Measurements from ENCODE around the gene FAM237B.

FAM237B gene

DNA sequence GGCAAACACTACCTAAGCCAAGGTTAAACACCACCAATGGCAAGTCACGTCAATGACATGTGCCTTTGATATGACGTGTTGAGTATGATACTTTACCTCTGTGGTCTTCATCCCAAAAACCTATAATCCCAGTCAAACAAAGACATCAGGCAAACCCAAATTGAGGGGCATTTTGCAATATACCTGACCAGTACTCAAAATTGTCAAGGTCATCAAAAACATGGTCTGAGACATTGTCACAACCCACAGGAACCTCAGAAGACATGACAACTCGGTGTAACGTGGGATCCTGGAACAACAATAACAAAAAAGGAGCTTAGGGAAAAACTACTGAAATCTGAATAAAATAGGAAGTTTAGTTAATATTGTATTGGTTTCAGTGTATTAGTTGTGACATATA, 7.2 kb downstream of the FAM237B start:
- TF ChIP-seq EZH2phosphoT487 (IDR thresholded peaks at IDR 0.05; ENCODE audit: borderline replicate concordance) = no peak
- TF ChIP-seq, protein P1, sequence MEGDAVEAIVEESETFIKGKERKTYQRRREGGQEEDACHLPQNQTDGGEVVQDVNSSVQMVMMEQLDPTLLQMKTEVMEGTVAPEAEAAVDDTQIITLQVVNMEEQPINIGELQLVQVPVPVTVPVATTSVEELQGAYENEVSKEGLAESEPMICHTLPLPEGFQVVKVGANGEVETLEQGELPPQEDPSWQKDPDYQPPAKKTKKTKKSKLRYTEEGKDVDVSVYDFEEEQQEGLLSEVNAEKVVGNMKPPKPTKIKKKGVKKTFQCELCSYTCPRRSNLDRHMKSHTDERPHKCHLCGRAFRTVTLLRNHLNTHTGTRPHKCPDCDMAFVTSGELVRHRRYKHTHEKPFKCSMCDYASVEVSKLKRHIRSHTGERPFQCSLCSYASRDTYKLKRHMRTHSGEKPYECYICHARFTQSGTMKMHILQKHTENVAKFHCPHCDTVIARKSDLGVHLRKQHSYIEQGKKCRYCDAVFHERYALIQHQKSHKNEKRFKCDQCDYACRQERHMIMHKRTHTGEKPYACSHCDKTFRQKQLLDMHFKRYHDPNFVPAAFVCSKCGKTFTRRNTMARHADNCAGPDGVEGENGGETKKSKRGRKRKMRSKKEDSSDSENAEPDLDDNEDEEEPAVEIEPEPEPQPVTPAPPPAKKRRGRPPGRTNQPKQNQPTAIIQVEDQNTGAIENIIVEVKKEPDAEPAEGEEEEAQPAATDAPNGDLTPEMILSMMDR (conservative IDR thresholded peaks at IDR 0.05; ENCODE audit: low read length) = no peak
- Histone ChIP-seq H3K79me2 (ENCODE audit: insufficient read depth, low read length) (no peaks in the 10 kb centered on the region), H4K20me1 (ENCODE audit: insufficient read depth, low read length, poor library complexity, severe bottlenecking) (no peaks in the 10 kb centered on the region), H2AFZ (ENCODE audit: low read length) (no peak overlapping the region), H3K27me3 (ENCODE audit: insufficient read depth, low read length, poor library complexity, severe bottlenecking) (no peaks in the 10 kb centered on the region), H3K4me1 (ENCODE audit: insufficient read depth, low read length, poor library complexity, severe bottlenecking) (no peaks in the 10 kb centered on the region), H3K4me3 (ENCODE audit: low read length, poor library complexity, severe bottlenecking) (no peak overlapping the region), H3K36me3 (ENCODE audit: insufficient read depth, low read length) (no peaks in the 10 kb centered on the region), H3K9ac (ENCODE audit: low read depth, low read length, poor library complexity, severe bottlenecking) (no peak overlapping the region), H3K9me3 (ENCODE audit: insufficient read depth, low read depth, low read length) (no peaks in the 10 kb centered on the region), H3K9me2 (replicated peaks; ENCODE audit: low read depth, low read length) (no peaks in the 10 kb centered on the region), H3F3A (ENCODE audit: low read depth) (no peaks in the 10 kb centered on the region), H3K4me2 (ENCODE audit: low read depth, low read length, poor library complexity, severe bottlenecking) (no peak overlapping the region)

DNA sequence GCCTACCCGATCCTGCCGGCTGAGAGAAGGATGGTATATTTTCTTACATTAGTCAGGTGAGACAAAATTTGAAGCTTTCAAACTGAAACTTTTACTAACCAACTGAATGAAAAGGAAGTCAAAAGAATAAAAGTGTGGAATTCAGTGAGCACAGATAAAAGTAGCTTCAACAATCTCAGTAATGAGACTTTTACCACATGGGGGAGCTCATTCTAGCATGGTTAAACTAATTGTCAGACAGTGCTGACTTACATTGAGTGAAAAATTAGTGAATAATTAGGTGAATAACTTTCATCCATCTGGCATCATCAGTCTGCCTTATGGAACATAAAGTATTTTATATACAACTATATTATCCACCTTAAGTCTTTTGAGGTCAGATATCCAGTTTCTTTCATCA, 8.4 kb downstream of the FAM237B start:
- Histone ChIP-seq H4K20me1 (ENCODE audit: insufficient read depth, low read length, poor library complexity, severe bottlenecking) (no peaks in the 10 kb centered on the region), H3K9me3 (ENCODE audit: insufficient read depth, low read depth, low read length) (no peaks in the 10 kb centered on the region), H3F3A (ENCODE audit: low read depth) (no peaks in the 10 kb centered on the region), H3K4me2 (ENCODE audit: low read depth, low read length, poor library complexity, severe bottlenecking) (no peak overlapping the region), H2AFZ (ENCODE audit: low read length) (no peak overlapping the region), H3K9me2 (replicated peaks; ENCODE audit: low read depth, low read length) (no peaks in the 10 kb centered on the region), H3K79me2 (ENCODE audit: insufficient read depth, low read length) (no peaks in the 10 kb centered on the region), H3K27me3 (ENCODE audit: insufficient read depth, low read length, poor library complexity, severe bottlenecking) (no peaks in the 10 kb centered on the region), H3K36me3 (ENCODE audit: insufficient read depth, low read length) (no peaks in the 10 kb centered on the region), H3K4me1 (ENCODE audit: insufficient read depth, low read length, poor library complexity, severe bottlenecking) (no peaks in the 10 kb centered on the region), H3K4me3 (ENCODE audit: low read length, poor library complexity, severe bottlenecking) (no peak overlapping the region), H3K9ac (ENCODE audit: low read depth, low read length, poor library complexity, severe bottlenecking) (no peak overlapping the region)
- TF ChIP-seq EZH2phosphoT487 (IDR thresholded peaks at IDR 0.05; ENCODE audit: borderline replicate concordance) = no peak
- TF ChIP-seq, protein P1 (conservative IDR thresholded peaks at IDR 0.05; ENCODE audit: low read length) = peak; percentile 57

DNA sequence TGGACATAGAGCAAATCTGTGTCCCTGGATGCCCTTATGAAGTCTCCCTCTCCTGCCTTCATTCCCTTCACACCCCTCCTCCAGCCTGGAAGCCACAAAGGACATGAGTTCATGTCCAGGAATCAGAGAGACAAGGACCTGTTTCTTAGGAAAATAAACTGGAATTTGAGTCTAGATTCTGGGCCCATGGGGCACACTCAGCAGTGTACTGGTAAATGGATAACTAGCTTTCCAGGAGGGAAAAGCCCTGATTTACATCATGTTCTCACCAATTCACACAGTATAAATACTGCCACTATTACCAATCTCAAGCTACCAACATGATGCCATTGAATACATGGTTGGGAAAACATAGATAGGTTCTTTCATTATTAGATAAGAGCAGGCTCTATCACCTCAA, 9.9 kb downstream of the FAM237B start:
- no peaks in the 10 kb centered on the region for H3K9me2 ChIP-seq (replicated peaks; ENCODE audit: low read depth, low read length)
- no peaks in the 10 kb centered on the region for H3K36me3 ChIP-seq (ENCODE audit: insufficient read depth, low read length)
- H3K4me3 ChIP-seq (ENCODE audit: low read length, poor library complexity, severe bottlenecking) = no peak overlapping the region
- no peaks in the 10 kb centered on the region for H3K27me3 ChIP-seq (ENCODE audit: insufficient read depth, low read length, poor library complexity, severe bottlenecking)
- no peaks in the 10 kb centered on the region for H4K20me1 ChIP-seq (ENCODE audit: insufficient read depth, low read length, poor library complexity, severe bottlenecking)
- no peaks in the 10 kb centered on the region for H3K9me3 ChIP-seq (ENCODE audit: insufficient read depth, low read depth, low read length)
- no peak overlapping the region for H3K4me2 ChIP-seq (ENCODE audit: low read depth, low read length, poor library complexity, severe bottlenecking)
- H2AFZ ChIP-seq (ENCODE audit: low read length) = no peak overlapping the region
- TF ChIP-seq, protein P1 (conservative IDR thresholded peaks at IDR 0.05; ENCODE audit: low read length) = no peak
- no peaks in the 10 kb centered on the region for H3F3A ChIP-seq (ENCODE audit: low read depth)
- no peaks in the 10 kb centered on the region for H3K4me1 ChIP-seq (ENCODE audit: insufficient read depth, low read length, poor library complexity, severe bottlenecking)
- H3K79me2 ChIP-seq (ENCODE audit: insufficient read depth, low read length) = no peaks in the 10 kb centered on the region
- no peak overlapping the region for H3K9ac ChIP-seq (ENCODE audit: low read depth, low read length, poor library complexity, severe bottlenecking)

All from Loucy (cell line).